ENCODE measurements around the gene SGPP1. TPM values are rescaled to one million over a fixed set of nuclear protein-coding genes. Genes with fewer than 3 reads are reported as not detected.

Gene SGPP1, protein sequence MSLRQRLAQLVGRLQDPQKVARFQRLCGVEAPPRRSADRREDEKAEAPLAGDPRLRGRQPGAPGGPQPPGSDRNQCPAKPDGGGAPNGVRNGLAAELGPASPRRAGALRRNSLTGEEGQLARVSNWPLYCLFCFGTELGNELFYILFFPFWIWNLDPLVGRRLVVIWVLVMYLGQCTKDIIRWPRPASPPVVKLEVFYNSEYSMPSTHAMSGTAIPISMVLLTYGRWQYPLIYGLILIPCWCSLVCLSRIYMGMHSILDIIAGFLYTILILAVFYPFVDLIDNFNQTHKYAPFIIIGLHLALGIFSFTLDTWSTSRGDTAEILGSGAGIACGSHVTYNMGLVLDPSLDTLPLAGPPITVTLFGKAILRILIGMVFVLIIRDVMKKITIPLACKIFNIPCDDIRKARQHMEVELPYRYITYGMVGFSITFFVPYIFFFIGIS
- total RNA-seq = 18.7 and 20.4 TPM in 2 replicates

GRCh38 chr14:63727736-63728728, at the start of gene SGPP1:
TSS of gene SGPP1 (minus strand) at chr14:63728065. CDS start at chr14:63727944, 121 bp downstream.

GRCh38 chr14:63641473-63642228, 86.2 kb downstream of the SGPP1 start, which contains the start of gene WDR89:
TSS of gene WDR89 (minus strand) at chr14:63641871. CDS start at chr14:63599942, 41,929 bp downstream.

Other genes with a start within 250 kb of the SGPP1 start
- gene PPP2R5E, start 184.7 kb downstream of the SGPP1 start, total RNA-seq = 15.1 and 24.5 TPM in 2 replicates
- 4.7 and 8.7 TPM in 2 replicates for gene WDR89, start 86.2 kb downstream of the SGPP1 start, total RNA-seq
- gene SYNE2, start 124.9 kb upstream of the SGPP1 start, total RNA-seq = 18.6 and 21.8 TPM in 2 replicates